ENCODE results near the gene SSH2. TPM values are rescaled to one million over a fixed set of nuclear protein-coding genes. Genes with fewer than 3 reads are reported as not detected.

Gene SSH2
- total and polyA plus RNA-seq, 2 of the 13 experiments (the other 11 are each of a cell fraction or from before 2014, with no cell fraction given): 6.0 to 6.4 TPM

DNA sequence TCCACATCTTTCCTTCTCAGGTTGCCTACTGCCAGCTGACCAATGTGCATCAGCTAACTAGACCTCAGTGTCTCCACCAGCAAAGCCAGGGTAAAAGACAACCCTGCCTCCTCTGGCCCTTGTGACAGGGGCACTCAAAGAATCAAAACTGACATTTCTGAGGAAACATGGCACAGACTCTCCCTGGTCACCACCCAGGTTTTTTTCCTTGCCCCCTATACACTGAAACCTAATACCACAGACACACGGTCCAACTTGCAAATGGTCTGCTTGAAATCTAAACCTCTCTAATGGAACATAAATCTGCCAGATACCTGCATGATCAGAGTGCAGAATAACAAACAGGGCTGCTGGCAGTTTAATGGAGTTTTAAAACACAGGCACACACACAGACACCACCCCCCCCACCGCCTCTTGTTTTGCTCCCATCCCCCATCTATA, 287.8 kb downstream of the SSH2 start (continued):
- TF ChIP-seq ZNF770 (CRISPR knock-in tag; IDR thresholded peaks at IDR 0.05) (no peak), ETV6 (CRISPR knock-in tag; conservative IDR thresholded peaks at IDR 0.05) (no peak), HES4 (CRISPR knock-in tag; IDR thresholded peaks at IDR 0.05; ENCODE audit: borderline replicate concordance) (no peak), NFATC3 (CRISPR knock-in tag; IDR thresholded peaks at IDR 0.05) (no peak), ATF1 (CRISPR knock-in tag; IDR thresholded peaks at IDR 0.05) (no peak), HOMEZ (CRISPR knock-in tag; IDR thresholded peaks at IDR 0.05; ENCODE audit: low read depth) (no peak), PHB2 (IDR thresholded peaks at IDR 0.05; ENCODE audit: partially characterized antibody) (no peak), KDM5A (IDR thresholded peaks at IDR 0.05; ENCODE audit: borderline replicate concordance, low read length) (no peak), AHDC1 (CRISPR knock-in tag; IDR thresholded peaks at IDR 0.05; ENCODE audit: borderline replicate concordance) (no peak), ZNF337 (CRISPR knock-in tag; IDR thresholded peaks at IDR 0.05; ENCODE audit: borderline replicate concordance, low read depth) (no peak), HNRNPH1 (optimal IDR thresholded peaks at IDR 0.05; ENCODE audit: low read depth, low read length) (no peak)
- TF ChIP-seq, protein P1, sequence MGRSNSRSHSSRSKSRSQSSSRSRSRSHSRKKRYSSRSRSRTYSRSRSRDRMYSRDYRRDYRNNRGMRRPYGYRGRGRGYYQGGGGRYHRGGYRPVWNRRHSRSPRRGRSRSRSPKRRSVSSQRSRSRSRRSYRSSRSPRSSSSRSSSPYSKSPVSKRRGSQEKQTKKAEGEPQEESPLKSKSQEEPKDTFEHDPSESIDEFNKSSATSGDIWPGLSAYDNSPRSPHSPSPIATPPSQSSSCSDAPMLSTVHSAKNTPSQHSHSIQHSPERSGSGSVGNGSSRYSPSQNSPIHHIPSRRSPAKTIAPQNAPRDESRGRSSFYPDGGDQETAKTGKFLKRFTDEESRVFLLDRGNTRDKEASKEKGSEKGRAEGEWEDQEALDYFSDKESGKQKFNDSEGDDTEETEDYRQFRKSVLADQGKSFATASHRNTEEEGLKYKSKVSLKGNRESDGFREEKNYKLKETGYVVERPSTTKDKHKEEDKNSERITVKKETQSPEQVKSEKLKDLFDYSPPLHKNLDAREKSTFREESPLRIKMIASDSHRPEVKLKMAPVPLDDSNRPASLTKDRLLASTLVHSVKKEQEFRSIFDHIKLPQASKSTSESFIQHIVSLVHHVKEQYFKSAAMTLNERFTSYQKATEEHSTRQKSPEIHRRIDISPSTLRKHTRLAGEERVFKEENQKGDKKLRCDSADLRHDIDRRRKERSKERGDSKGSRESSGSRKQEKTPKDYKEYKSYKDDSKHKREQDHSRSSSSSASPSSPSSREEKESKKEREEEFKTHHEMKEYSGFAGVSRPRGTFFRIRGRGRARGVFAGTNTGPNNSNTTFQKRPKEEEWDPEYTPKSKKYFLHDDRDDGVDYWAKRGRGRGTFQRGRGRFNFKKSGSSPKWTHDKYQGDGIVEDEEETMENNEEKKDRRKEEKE (IDR thresholded peaks at IDR 0.05): no peak

Data from HepG2 (cell line).